Hepatocyte (in vitro differentiated cells): ENCODE data around the gene SEMA6A.

Experiments
- EZH2 ChIP-seq: fragments of 200-600 bp; sonication (generic); IDR thresholded peaks from 2 replicates; pipeline ENCODE4 v1.6.1; 2016; ENCODE audit warnings: antibody characterized with exemption, mild to moderate bottlenecking, borderline replicate concordance
- EZH2phosphoT487 ChIP-seq: fragments of 200-600 bp; sonication (generic); IDR thresholded peaks from one replicate; pipeline ENCODE4 v1.6.1; 2018; ENCODE audit warnings: antibody characterized with exemption, mild to moderate bottlenecking, low read depth, moderate library complexity; ENCODE audit not compliant: unreplicated experiment, severe bottlenecking
- TF ChIP-seq, protein P1 (sequence below): fragments of 200-600 bp; sonication (generic); IDR thresholded peaks from 2 replicates; pipeline ENCODE4 v1.5.1; 2016; ENCODE audit warnings: antibody characterized with exemption, mild to moderate bottlenecking; ENCODE audit not compliant: poor library complexity

- TF ChIP-seq, protein P1, sequence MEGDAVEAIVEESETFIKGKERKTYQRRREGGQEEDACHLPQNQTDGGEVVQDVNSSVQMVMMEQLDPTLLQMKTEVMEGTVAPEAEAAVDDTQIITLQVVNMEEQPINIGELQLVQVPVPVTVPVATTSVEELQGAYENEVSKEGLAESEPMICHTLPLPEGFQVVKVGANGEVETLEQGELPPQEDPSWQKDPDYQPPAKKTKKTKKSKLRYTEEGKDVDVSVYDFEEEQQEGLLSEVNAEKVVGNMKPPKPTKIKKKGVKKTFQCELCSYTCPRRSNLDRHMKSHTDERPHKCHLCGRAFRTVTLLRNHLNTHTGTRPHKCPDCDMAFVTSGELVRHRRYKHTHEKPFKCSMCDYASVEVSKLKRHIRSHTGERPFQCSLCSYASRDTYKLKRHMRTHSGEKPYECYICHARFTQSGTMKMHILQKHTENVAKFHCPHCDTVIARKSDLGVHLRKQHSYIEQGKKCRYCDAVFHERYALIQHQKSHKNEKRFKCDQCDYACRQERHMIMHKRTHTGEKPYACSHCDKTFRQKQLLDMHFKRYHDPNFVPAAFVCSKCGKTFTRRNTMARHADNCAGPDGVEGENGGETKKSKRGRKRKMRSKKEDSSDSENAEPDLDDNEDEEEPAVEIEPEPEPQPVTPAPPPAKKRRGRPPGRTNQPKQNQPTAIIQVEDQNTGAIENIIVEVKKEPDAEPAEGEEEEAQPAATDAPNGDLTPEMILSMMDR: no peak
- TF ChIP-seq EZH2: no peak
- no peak for TF ChIP-seq EZH2phosphoT487
These were observed 179.4 kb downstream of the SEMA6A start for GRCh38 chr5:116395226-116395625.
